VCaP (cell line): ENCODE data around the gene ZFYVE21.
"Not testable (repeated sequence)": the region's sequence is repeated elsewhere in the genome, so short reads cannot be mapped to it uniquely, and the experiment has no call there.

Experiments
- H3K27ac ChIP-seq: fragments of 450-650 bp; 2 replicates; pipeline ENCODE4 v1.5.1; 2017
- CTCF ChIP-seq: fragments of 450-650 bp; conservative IDR thresholded peaks from 2 replicates; pipeline ENCODE4 v1.5.1; 2017; ENCODE audit warnings: mild to moderate bottlenecking, moderate library complexity

The ZFYVE21 gene

GRCh38 chr14:103687712-103688111, 27.9 kb upstream of the ZFYVE21 start:
- no peak overlapping the region for H3K27ac ChIP-seq
- TF ChIP-seq CTCF: no peak

- H3K27ac ChIP-seq: no peak overlapping the region
- TF ChIP-seq CTCF: no peak
These were observed 27.2 kb upstream of the ZFYVE21 start for GRCh38 chr14:103688441-103688840.

DNA sequence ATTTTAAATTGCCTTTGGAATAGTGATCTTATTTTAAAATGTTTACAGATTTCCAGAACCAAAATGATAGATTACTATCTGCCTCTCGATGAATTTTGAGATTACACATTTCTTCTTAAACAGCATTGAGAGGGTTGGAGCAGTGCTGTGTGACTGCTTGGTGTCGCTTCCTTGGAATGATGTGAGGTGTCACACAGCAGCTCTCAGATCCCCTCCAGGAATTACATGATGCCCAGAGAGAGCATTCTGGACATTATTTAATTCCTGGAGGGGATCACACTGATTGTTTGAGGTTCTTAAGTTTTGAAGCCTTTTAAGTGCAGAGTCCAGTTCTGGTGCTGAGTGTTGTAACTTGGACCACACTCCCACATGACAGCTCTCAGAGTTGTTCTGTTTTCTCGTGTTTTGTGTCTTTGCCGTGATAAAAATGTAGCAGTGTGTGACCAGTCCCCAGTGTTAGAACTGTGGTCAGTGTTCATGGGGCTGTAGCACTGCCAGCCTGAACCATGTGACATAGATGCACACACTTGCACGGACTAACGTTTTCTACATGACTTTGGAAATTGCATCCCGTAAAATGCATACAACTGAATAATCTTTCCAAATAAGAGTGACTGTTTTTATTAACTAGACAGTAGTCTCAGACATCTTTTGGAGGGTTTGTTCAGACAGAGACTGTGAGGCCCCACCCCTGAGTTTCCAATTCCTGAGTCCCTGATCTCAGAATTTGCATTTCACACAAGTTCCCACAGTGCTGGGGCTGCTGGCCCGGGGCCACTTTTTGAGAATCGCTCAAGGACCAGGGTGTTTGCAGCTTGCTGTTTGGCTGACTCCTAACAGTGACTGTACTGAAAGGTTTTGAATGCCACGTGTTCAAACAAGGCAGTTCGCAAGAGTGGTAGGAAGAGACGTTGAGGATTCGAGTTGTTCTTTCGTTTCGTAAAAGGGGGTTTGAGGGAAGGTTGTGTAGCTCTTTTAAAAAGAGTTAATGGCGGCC, 26.4 kb upstream of the ZFYVE21 start:
- H3K27ac ChIP-seq: no peak overlapping the region
- TF ChIP-seq CTCF: no peak

- no peak for TF ChIP-seq CTCF
- no peak overlapping the region for H3K27ac ChIP-seq
These were observed 25.3 kb upstream of the ZFYVE21 start for GRCh38 chr14:103690332-103690731.

- H3K27ac ChIP-seq: not testable (repeated sequence)
These were observed 24.0 kb upstream of the ZFYVE21 start for GRCh38 chr14:103691655-103692054.

- no peak for TF ChIP-seq CTCF
- no peak overlapping the region for H3K27ac ChIP-seq
These were observed 23.5 kb upstream of the ZFYVE21 start for GRCh38 chr14:103692159-103692558.

DNA sequence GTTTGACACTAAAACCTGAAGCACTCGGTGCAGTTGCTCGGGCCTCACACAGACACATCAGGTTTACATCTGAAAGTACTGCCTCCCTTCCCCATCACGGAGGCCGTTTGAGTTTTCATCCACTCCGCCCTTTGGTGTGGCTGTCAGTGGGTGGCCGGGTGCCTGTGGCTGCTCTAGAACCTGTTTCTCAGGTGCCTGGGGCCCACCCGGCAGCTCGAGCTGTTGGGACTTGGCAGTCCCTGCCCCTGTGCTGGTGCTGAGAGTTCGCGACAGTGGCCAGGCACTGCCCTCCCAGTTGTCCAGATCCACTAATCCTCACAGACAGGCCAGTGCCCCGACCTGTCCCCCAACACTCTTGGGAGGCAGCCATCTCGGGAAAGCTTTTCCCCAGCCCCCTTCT, 22.7 kb upstream of the ZFYVE21 start:
- TF ChIP-seq CTCF: no peak
- H3K27ac ChIP-seq: no peak overlapping the region

- no peak overlapping the region for H3K27ac ChIP-seq
- TF ChIP-seq CTCF: no peak
These were observed 22.1 kb upstream of the ZFYVE21 start for GRCh38 chr14:103693515-103693914.
